ENCODE results near the gene TACO1. TPM values are rescaled to one million over a fixed set of nuclear protein-coding genes. Genes with fewer than 3 reads are reported as not detected.

TACO1 gene
- polyA plus RNA-seq, 4 donors, result 13.6 to 28.2 (median 25.7) TPM

- no peak for DNase-seq (ENCODE audit: low read depth in 4 of 4, low spot score in 3 of 4)
Observed at GRCh38 chr17:63634816-63635215, 34.1 kb downstream of the TACO1 start.

GRCh38 chr17:63635290-63635689, 34.6 kb downstream of the TACO1 start:
- DNase-seq (ENCODE audit: low read depth in 4 of 4, low spot score in 3 of 4), result no peak

- DNase-seq (ENCODE audit: low read depth in 4 of 4, low spot score in 3 of 4), result no peak
Observed at GRCh38 chr17:63635787-63636186, 35.1 kb downstream of the TACO1 start.

GRCh38 chr17:63639125-63639524, 38.4 kb downstream of the TACO1 start:
- DNase-seq (ENCODE audit: low read depth in 4 of 4, low spot score in 3 of 4), result no peak

- no peak for DNase-seq (ENCODE audit: low read depth in 4 of 4, low spot score in 3 of 4)
Observed at GRCh38 chr17:63640038-63640437, 39.3 kb downstream of the TACO1 start.

- DNase-seq (ENCODE audit: low read depth in 4 of 4, low spot score in 3 of 4), result no peak
Observed at GRCh38 chr17:63641692-63642448, 41.2 kb downstream of the TACO1 start.

- DNase-seq (ENCODE audit: low read depth in 4 of 4, low spot score in 3 of 4), result no peak
Observed at GRCh38 chr17:63644846-63645245, 44.2 kb downstream of the TACO1 start.

GRCh38 chr17:63645775-63646487, 45.2 kb downstream of the TACO1 start:
- no peak for DNase-seq (ENCODE audit: low read depth in 4 of 4, low spot score in 3 of 4)

- DNase-seq (ENCODE audit: low read depth in 4 of 4, low spot score in 3 of 4), result no peak
Observed at GRCh38 chr17:63646488-63646806, 45.8 kb downstream of the TACO1 start.

- DNase-seq (ENCODE audit: low read depth in 4 of 4, low spot score in 3 of 4), result no peak
Observed at GRCh38 chr17:63647065-63647725, 46.5 kb downstream of the TACO1 start.

- no peak for DNase-seq (ENCODE audit: low read depth in 4 of 4, low spot score in 3 of 4)
Observed at GRCh38 chr17:63647936-63648335, 47.2 kb downstream of the TACO1 start.

- DNase-seq (ENCODE audit: low read depth in 4 of 4, low spot score in 3 of 4), result no peak
Observed at GRCh38 chr17:63649813-63650212, 49.1 kb downstream of the TACO1 start.

GRCh38 chr17:63652106-63652505, 51.4 kb downstream of the TACO1 start:
- DNase-seq (ENCODE audit: low read depth in 4 of 4, low spot score in 3 of 4), result no peak

GRCh38 chr17:63653050-63653449, 52.4 kb downstream of the TACO1 start:
- DNase-seq (ENCODE audit: low read depth in 4 of 4, low spot score in 3 of 4), result no peak

- no peak for DNase-seq (ENCODE audit: low read depth in 4 of 4, low spot score in 3 of 4)
Observed at GRCh38 chr17:63657786-63658185, 57.1 kb downstream of the TACO1 start.

Other genes with a start within 250 kb of the TACO1 start
- gene CYB561, start 154.6 kb upstream of the TACO1 start, polyA plus RNA-seq (ENCODE audit: insufficient read length in 4 of 4), result 10 to 100 TPM in 3 of 4 donors, 1 to 10 TPM in 1; 5.6 to 35.5 (median 25.6) TPM
- 10 to 100 TPM in 3 of 4 donors, 1 to 10 TPM in 1; 3.5 to 18.2 (median 14.8) TPM for gene ACE, start 123.8 kb upstream of the TACO1 start, polyA plus RNA-seq (ENCODE audit: insufficient read length in 4 of 4)
- 1 to 10 TPM in 2 of 4 donors, under 1 TPM in 2; 0.07 to 2.5 (median 0.98) TPM for gene KCNH6, start 77.5 kb upstream of the TACO1 start, polyA plus RNA-seq (ENCODE audit: insufficient read length in 4 of 4)
- 100 to 1,000 TPM in 3 of 4 donors, 10 to 100 TPM in 1; 68.7 to 120 (median 110) TPM for gene DCAF7, start 50.4 kb upstream of the TACO1 start, polyA plus RNA-seq (ENCODE audit: insufficient read length in 4 of 4)
- gene MAP3K3, start 21.5 kb downstream of the TACO1 start, polyA plus RNA-seq (ENCODE audit: insufficient read length in 4 of 4), result 10 to 100 TPM; 27.5 to 40.8 (median 30.4) TPM
- 10 to 100 TPM; 20.0 to 37.0 (median 23.2) TPM for gene LIMD2, start 99.2 kb downstream of the TACO1 start, polyA plus RNA-seq (ENCODE audit: insufficient read length in 4 of 4)
- 10 to 100 TPM; 36.6 to 73.5 (median 44.7) TPM for gene STRADA, start 140.9 kb downstream of the TACO1 start, polyA plus RNA-seq (ENCODE audit: insufficient read length in 4 of 4)
- gene CCDC47, start 172.7 kb downstream of the TACO1 start, polyA plus RNA-seq (ENCODE audit: insufficient read length in 4 of 4), result 100 to 1,000 TPM in 2 of 4 donors, 10 to 100 TPM in 2; 60.3 to 120 (median 105) TPM
- gene DDX42, start 173.3 kb downstream of the TACO1 start, polyA plus RNA-seq (ENCODE audit: insufficient read length in 4 of 4), result 100 to 1,000 TPM; 155 to 200 (median 186) TPM
- gene PSMC5, start 226.5 kb downstream of the TACO1 start, polyA plus RNA-seq (ENCODE audit: insufficient read length in 4 of 4), result 100 to 1,000 TPM; 122 to 197 (median 173) TPM
- gene FTSJ3, start 226.8 kb downstream of the TACO1 start, polyA plus RNA-seq (ENCODE audit: insufficient read length in 4 of 4), result 10 to 100 TPM; 40.5 to 83.2 (median 59.9) TPM
- gene SMARCD2, start 241.8 kb downstream of the TACO1 start, polyA plus RNA-seq (ENCODE audit: insufficient read length in 4 of 4), result 10 to 100 TPM; 42.7 to 61.0 (median 55.5) TPM

Measured in left renal pelvis (tissue), 4 donors.